Measurements from ENCODE around the gene PLEKHG4. TPM values are rescaled to one million over a fixed set of nuclear protein-coding genes. Genes with fewer than 3 reads are reported as not detected.

PLEKHG4 gene
- total RNA-seq, 2 donors from 2014 or later = 21.8 to 29.6 TPM

- TF ChIP-seq CTCF (IDR thresholded peaks at IDR 0.05) = no peak
- TF ChIP-seq POLR2A (IDR thresholded peaks at IDR 0.05) = no peak
- no peak for DNase-seq
- H3K4me3 ChIP-seq = no peak overlapping the region
- no peaks in the 10 kb centered on the region for H3K27me3 ChIP-seq
- no peaks in the 10 kb centered on the region for H3K9me3 ChIP-seq
- intact Hi-C loops (cut with DNase I) = no loop called here
- no peak overlapping the region for H3K27ac ChIP-seq
- no peak for ATAC-seq
- H3K4me1 ChIP-seq = no peaks in the 10 kb centered on the region
- no peaks in the 10 kb centered on the region for H3K36me3 ChIP-seq (replicated peaks in 1 of 2; ENCODE audit: insufficient read depth in 1 of 2, low read depth in 2 of 2)
- WGBS, 2 donors = 77 to 88% methylated on average over 13 of the region's 13 CpGs
Observed at GRCh38 chr16:67305216-67306071, 26.1 kb downstream of the PLEKHG4 start.

- intact Hi-C loops (cut with DNase I) = no loop called here
- Histone ChIP-seq H3K36me3 (replicated peaks in 1 of 2; ENCODE audit: insufficient read depth in 1 of 2, low read depth in 2 of 2) (no peaks in the 10 kb centered on the region), H3K4me3 (no peak overlapping the region), H3K27me3 (no peaks in the 10 kb centered on the region), H3K27ac (no peak overlapping the region), H3K9me3 (no peaks in the 10 kb centered on the region), H3K4me1 (no peaks in the 10 kb centered on the region)
- 84 to 89% methylated on average over 3 of the region's 3 CpGs for WGBS, 2 donors
- no peak for TF ChIP-seq CTCF (IDR thresholded peaks at IDR 0.05)
- TF ChIP-seq POLR2A (IDR thresholded peaks at IDR 0.05) = no peak
- DNase-seq (no peak), ATAC-seq (no peak)
Observed at GRCh38 chr16:67310561-67310960, 31.2 kb downstream of the PLEKHG4 start.

GRCh38 chr16:67311607-67312488 is 32.5 kb downstream of the PLEKHG4 start:
- intact Hi-C loops (cut with DNase I) = no loop called here
- WGBS, 2 donors = 75 to 77% methylated on average over 5 of the region's 5 CpGs
- TF ChIP-seq POLR2A (IDR thresholded peaks at IDR 0.05) (no peak), CTCF (IDR thresholded peaks at IDR 0.05) (no peak)
- no peaks in the 10 kb centered on the region for H3K4me1 ChIP-seq
- H3K9me3 ChIP-seq = no peaks in the 10 kb centered on the region
- ATAC-seq (no peak), DNase-seq (peak in 1 of 4 donors; percentile 16)
- H3K27me3 ChIP-seq = no peaks in the 10 kb centered on the region
- H3K27ac ChIP-seq = no peak overlapping the region
- no peak overlapping the region for H3K4me3 ChIP-seq
- H3K36me3 ChIP-seq (replicated peaks in 1 of 2; ENCODE audit: insufficient read depth in 1 of 2, low read depth in 2 of 2) = no peaks in the 10 kb centered on the region

GRCh38 chr16:67312719-67313118 is 33.4 kb downstream of the PLEKHG4 start:
- no peak overlapping the region for H3K27ac ChIP-seq
- H3K4me1 ChIP-seq = no peaks in the 10 kb centered on the region
- no peak overlapping the region for H3K4me3 ChIP-seq
- H3K36me3 ChIP-seq (replicated peaks in 1 of 2; ENCODE audit: insufficient read depth in 1 of 2, low read depth in 2 of 2) = no peaks in the 10 kb centered on the region
- no peaks in the 10 kb centered on the region for H3K27me3 ChIP-seq
- ATAC-seq (no peak), DNase-seq (no peak)
- TF ChIP-seq CTCF (IDR thresholded peaks at IDR 0.05) (no peak), POLR2A (IDR thresholded peaks at IDR 0.05) (no peak)
- intact Hi-C loops (cut with DNase I) = no loop called here
- H3K9me3 ChIP-seq = no peaks in the 10 kb centered on the region
